NT2/D1 (cell line): ENCODE results near the gene PPP4R3B.

Source experiments
- DNase-seq: peaks from one replicate; pipeline ENCODE4 v3.0.0-alpha.2; 2011; ENCODE audit warnings: low read depth, low spot score
- H3K27me3 ChIP-seq: 2 replicates; pipeline ENCODE4 v1.6.0; 2011; ENCODE audit warnings: mild to moderate bottlenecking; ENCODE audit not compliant: insufficient read length, insufficient read depth
- H3K36me3 ChIP-seq: 2 replicates; pipeline ENCODE4 v1.6.1; 2011; ENCODE audit warnings: mild to moderate bottlenecking, low read length, mixed read lengths; ENCODE audit not compliant: insufficient read depth, insufficient read length
- H3K4me1 ChIP-seq: 2 replicates; pipeline ENCODE4 v1.5.1; 2011; ENCODE audit not compliant: insufficient read depth, insufficient read length
- H3K4me3 ChIP-seq: 2 replicates; pipeline ENCODE4 v1.5.1; 2011; ENCODE audit warnings: low read depth; ENCODE audit not compliant: insufficient read length
- H3K9ac ChIP-seq: 2 replicates; pipeline ENCODE4 v1.6.0; 2011; ENCODE audit warnings: low read depth; ENCODE audit not compliant: insufficient read length
- H3K9me3 ChIP-seq: 2 replicates; pipeline ENCODE4 v1.5.1; 2011; ENCODE audit warnings: mild to moderate bottlenecking, low read length; ENCODE audit not compliant: insufficient read depth
- SUZ12 ChIP-seq: IDR thresholded peaks from 2 replicates; pipeline ENCODE4 v1.6.1; 2011; ENCODE audit not compliant: insufficient read length, insufficient read depth; ENCODE audit errors: extremely low read depth
- YY1 ChIP-seq: IDR thresholded peaks from 2 replicates; pipeline ENCODE4 v1.6.1; 2011; ENCODE audit not compliant: insufficient read length, insufficient read depth
- ZNF274 ChIP-seq: IDR thresholded peaks from 2 replicates; pipeline ENCODE4 v1.6.1; 2011; ENCODE audit warnings: mild to moderate bottlenecking, low read depth, low read length

Gene PPP4R3B

GRCh38 chr2:55620123-55620779 lies 2.8 kb upstream of the PPP4R3B start:
- no peaks in the 10 kb centered on the region for H3K9me3 ChIP-seq
- no peaks in the 10 kb centered on the region for H3K4me1 ChIP-seq
- H3K4me3 ChIP-seq, result no peak overlapping the region
- peaks cover 15% of the 10 kb centered on the region for H3K36me3 ChIP-seq
- TF ChIP-seq SUZ12, result no peak
- TF ChIP-seq ZNF274, result no peak
- no peak for TF ChIP-seq YY1
- H3K9ac ChIP-seq, result no peak overlapping the region
- DNase-seq, result peak; percentile 8
- H3K27me3 ChIP-seq, result no peaks in the 10 kb centered on the region

GRCh38 chr2:55618275-55619055 lies 1.0 kb upstream of the PPP4R3B start:
- TF ChIP-seq ZNF274 (no peak), SUZ12 (no peak), YY1 (no peak)

GRCh38 chr2:55618025-55618274 lies 528 bp upstream of the PPP4R3B start:
- Histone ChIP-seq H3K4me3 (peak overlapping the region; percentile 94), H3K9ac (peak overlapping the region; percentile 71), H3K9me3 (no peaks in the 10 kb centered on the region), H3K4me1 (no peaks in the 10 kb centered on the region), H3K36me3 (peaks cover 29% of the 10 kb centered on the region), H3K27me3 (no peaks in the 10 kb centered on the region)
- TF ChIP-seq YY1 (no peak), SUZ12 (no peak), ZNF274 (no peak)
- DNase-seq, result no peak

More at GRCh38 chr2:55618275-55619055, 1.0 kb upstream of the PPP4R3B start:
- Histone ChIP-seq H3K36me3 (peaks cover 27% of the 10 kb centered on the region), H3K4me1 (no peaks in the 10 kb centered on the region), H3K9ac (peak overlapping the region; percentile 71), H3K4me3 (peak overlapping the region; percentile 94), H3K27me3 (no peaks in the 10 kb centered on the region), H3K9me3 (no peaks in the 10 kb centered on the region)
- DNase-seq, result peak; percentile 15

- peak overlapping the region; percentile 94 for H3K4me3 ChIP-seq
- H3K4me1 ChIP-seq, result no peaks in the 10 kb centered on the region
- no peaks in the 10 kb centered on the region for H3K27me3 ChIP-seq
- H3K36me3 ChIP-seq, result peaks cover 34% of the 10 kb centered on the region
- DNase-seq, result peak; percentile 6
- peak overlapping the region; percentile 97 for H3K9ac ChIP-seq
- TF ChIP-seq YY1 (no peak), ZNF274 (no peak), SUZ12 (no peak)
- no peaks in the 10 kb centered on the region for H3K9me3 ChIP-seq
Observed at GRCh38 chr2:55616551-55617174, 759 bp downstream of the PPP4R3B start.

DNA sequence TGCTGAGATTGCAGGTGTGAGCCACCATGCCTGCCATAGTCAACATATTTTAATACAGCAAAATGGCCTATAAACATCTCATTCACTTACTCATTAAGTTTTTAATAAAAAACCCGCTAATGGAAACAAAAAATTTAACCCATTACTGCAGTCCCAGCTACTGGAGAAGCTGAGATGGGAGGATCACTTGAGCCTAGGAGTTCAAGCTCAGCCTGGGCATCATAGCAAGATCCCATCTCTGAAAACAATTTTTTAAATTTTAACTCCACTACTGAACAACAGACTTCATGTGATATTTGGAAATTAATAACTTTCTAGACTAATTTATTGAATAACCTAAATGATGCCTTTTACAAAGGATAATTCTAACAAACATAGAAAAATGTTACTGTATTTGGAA lies 5.4 kb downstream of the PPP4R3B start:
- Histone ChIP-seq H3K27me3 (no peaks in the 10 kb centered on the region), H3K9me3 (no peaks in the 10 kb centered on the region), H3K36me3 (peaks cover 31% of the 10 kb centered on the region), H3K4me1 (no peaks in the 10 kb centered on the region), H3K9ac (no peak overlapping the region), H3K4me3 (no peak overlapping the region)
- TF ChIP-seq SUZ12 (no peak), YY1 (no peak), ZNF274 (no peak)
- DNase-seq, result no peak

GRCh38 chr2:55610954-55611743 lies 6.3 kb downstream of the PPP4R3B start:
- no peak for DNase-seq
- no peaks in the 10 kb centered on the region for H3K9me3 ChIP-seq
- H3K9ac ChIP-seq, result no peak overlapping the region
- no peak overlapping the region for H3K4me3 ChIP-seq
- no peaks in the 10 kb centered on the region for H3K27me3 ChIP-seq
- H3K4me1 ChIP-seq, result no peaks in the 10 kb centered on the region
- TF ChIP-seq SUZ12 (no peak), ZNF274 (no peak), YY1 (no peak)
- peaks cover 31% of the 10 kb centered on the region for H3K36me3 ChIP-seq
